Neural cell (in vitro differentiated cells): ENCODE data around the gene SYT17.

Experiments
- EP300 ChIP-seq: fragments of 450-650 bp; conservative IDR thresholded peaks from 2 replicates; pipeline ENCODE4 v1.6.1; 2014; ENCODE audit warnings: antibody characterized with exemption, mild to moderate bottlenecking, moderate library complexity; ENCODE audit not compliant: poor library complexity, severe bottlenecking
- EZH2 ChIP-seq: fragments of 200-600, 300-800 bp; shearing (Covaris generic), sonication (generic); IDR thresholded peaks from 2 replicates; pipeline ENCODE4 v1.6.1; 2014; ENCODE audit warnings: antibody characterized with exemption, low read length, borderline replicate concordance, mild to moderate bottlenecking; ENCODE audit not compliant: insufficient read depth, poor library complexity, severe bottlenecking
- MXI1 ChIP-seq: fragments of 450-650 bp; conservative IDR thresholded peaks from 2 replicates; pipeline ENCODE4 v1.6.1; 2014; ENCODE audit warnings: antibody characterized with exemption, mild to moderate bottlenecking; ENCODE audit not compliant: poor library complexity, severe bottlenecking
- POLR2AphosphoS5 ChIP-seq: IDR thresholded peaks from 2 replicates; pipeline ENCODE4 v1.6.1; 2012
- RAD21 ChIP-seq: fragments of 450-650 bp; conservative IDR thresholded peaks from 2 replicates; pipeline ENCODE4 v1.6.1; 2014; ENCODE audit warnings: antibody characterized with exemption, mild to moderate bottlenecking, moderate library complexity
- SMC3 ChIP-seq: fragments of 450-650 bp; conservative IDR thresholded peaks from 2 replicates; pipeline ENCODE4 v1.6.1; 2014; ENCODE audit warnings: antibody characterized with exemption, mild to moderate bottlenecking, moderate library complexity; ENCODE audit not compliant: poor library complexity
- TAF1 ChIP-seq: IDR thresholded peaks from 2 replicates; pipeline ENCODE4 v1.6.1; 2012; ENCODE audit warnings: low read depth
- TF ChIP-seq, protein P1 (sequence below): IDR thresholded peaks from 2 replicates; pipeline ENCODE4 v1.6.1; 2012; ENCODE audit warnings: borderline replicate concordance
- TF ChIP-seq, protein P2 (sequence below): fragments of 450-650 bp; IDR thresholded peaks from 2 replicates; pipeline ENCODE4 v1.5.1; 2014; ENCODE audit warnings: antibody characterized with exemption, mild to moderate bottlenecking, moderate library complexity; ENCODE audit not compliant: poor library complexity, severe bottlenecking

DNA sequence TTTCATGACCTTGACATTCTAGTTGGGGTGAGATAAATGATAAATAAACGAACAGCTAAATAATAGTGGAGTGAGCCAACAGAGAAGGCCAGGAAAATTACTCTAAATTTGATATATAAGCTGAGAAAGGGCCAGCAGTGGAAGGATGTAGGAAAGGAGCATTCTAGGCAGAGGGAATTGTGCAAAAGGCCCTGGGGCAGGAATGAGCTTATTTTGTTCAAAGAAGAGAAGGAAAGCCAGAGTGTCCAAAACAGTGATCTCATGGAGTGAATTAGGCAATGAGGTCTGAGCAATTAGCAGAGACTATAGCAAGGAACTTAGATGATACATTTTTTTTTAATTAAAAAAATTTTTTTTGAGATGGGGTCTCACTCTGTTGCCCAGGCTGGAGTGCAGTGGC is 74.1 kb downstream of the SYT17 start:
- TF ChIP-seq EZH2 (no peak), POLR2AphosphoS5 (no peak), TAF1 (no peak), RAD21 (no peak), EP300 (no peak), SMC3 (no peak), MXI1 (no peak)
- TF ChIP-seq, protein P1, sequence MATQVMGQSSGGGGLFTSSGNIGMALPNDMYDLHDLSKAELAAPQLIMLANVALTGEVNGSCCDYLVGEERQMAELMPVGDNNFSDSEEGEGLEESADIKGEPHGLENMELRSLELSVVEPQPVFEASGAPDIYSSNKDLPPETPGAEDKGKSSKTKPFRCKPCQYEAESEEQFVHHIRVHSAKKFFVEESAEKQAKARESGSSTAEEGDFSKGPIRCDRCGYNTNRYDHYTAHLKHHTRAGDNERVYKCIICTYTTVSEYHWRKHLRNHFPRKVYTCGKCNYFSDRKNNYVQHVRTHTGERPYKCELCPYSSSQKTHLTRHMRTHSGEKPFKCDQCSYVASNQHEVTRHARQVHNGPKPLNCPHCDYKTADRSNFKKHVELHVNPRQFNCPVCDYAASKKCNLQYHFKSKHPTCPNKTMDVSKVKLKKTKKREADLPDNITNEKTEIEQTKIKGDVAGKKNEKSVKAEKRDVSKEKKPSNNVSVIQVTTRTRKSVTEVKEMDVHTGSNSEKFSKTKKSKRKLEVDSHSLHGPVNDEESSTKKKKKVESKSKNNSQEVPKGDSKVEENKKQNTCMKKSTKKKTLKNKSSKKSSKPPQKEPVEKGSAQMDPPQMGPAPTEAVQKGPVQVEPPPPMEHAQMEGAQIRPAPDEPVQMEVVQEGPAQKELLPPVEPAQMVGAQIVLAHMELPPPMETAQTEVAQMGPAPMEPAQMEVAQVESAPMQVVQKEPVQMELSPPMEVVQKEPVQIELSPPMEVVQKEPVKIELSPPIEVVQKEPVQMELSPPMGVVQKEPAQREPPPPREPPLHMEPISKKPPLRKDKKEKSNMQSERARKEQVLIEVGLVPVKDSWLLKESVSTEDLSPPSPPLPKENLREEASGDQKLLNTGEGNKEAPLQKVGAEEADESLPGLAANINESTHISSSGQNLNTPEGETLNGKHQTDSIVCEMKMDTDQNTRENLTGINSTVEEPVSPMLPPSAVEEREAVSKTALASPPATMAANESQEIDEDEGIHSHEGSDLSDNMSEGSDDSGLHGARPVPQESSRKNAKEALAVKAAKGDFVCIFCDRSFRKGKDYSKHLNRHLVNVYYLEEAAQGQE, result no peak
- TF ChIP-seq, protein P2, sequence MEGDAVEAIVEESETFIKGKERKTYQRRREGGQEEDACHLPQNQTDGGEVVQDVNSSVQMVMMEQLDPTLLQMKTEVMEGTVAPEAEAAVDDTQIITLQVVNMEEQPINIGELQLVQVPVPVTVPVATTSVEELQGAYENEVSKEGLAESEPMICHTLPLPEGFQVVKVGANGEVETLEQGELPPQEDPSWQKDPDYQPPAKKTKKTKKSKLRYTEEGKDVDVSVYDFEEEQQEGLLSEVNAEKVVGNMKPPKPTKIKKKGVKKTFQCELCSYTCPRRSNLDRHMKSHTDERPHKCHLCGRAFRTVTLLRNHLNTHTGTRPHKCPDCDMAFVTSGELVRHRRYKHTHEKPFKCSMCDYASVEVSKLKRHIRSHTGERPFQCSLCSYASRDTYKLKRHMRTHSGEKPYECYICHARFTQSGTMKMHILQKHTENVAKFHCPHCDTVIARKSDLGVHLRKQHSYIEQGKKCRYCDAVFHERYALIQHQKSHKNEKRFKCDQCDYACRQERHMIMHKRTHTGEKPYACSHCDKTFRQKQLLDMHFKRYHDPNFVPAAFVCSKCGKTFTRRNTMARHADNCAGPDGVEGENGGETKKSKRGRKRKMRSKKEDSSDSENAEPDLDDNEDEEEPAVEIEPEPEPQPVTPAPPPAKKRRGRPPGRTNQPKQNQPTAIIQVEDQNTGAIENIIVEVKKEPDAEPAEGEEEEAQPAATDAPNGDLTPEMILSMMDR, result no peak
